Aorta (tissue), 5 donors: ENCODE data around the gene C1orf216. TPM values are rescaled to one million over a fixed set of nuclear protein-coding genes. Genes with fewer than 3 reads are reported as not detected.

Experiments
- ATAC-seq: fragments of 200-7000 bp; cut with Tn5 transposase; one replicate; pipeline ENCODE4 v1.9.1; 2022; ENCODE audit warnings: moderate library complexity; ENCODE audit not compliant: low FRiP score
- DNase-seq, 2 donors: peaks; one replicate each; pipeline ENCODE4 v3.0.0-alpha.2; 2020
- H3K27ac ChIP-seq, 2 donors: one replicate each; pipeline ENCODE4 v1.5.1; 2013; ENCODE audit warnings: low read length in 2 of 2, mild to moderate bottlenecking in 2 of 2, moderate library complexity in 2 of 2, control low read depth in 1 of 2, inconsistent platforms in 1 of 2, low read depth in 1 of 2
- H3K27me3 ChIP-seq, 2 donors: one replicate each; pipeline ENCODE4 v1.6.1; 2013; ENCODE audit warnings: control low read depth in 1 of 2, low read length in 1 of 2, mild to moderate bottlenecking in 1 of 2, moderate library complexity in 1 of 2; ENCODE audit not compliant: insufficient read depth in 2 of 2, control insufficient read depth in 1 of 2
- H3K36me3 ChIP-seq, 2 donors: one replicate each; pipeline ENCODE4 v1.6.1; 2013; ENCODE audit warnings: control low read depth in 1 of 2, low read length in 1 of 2, mild to moderate bottlenecking in 1 of 2; ENCODE audit not compliant: insufficient read depth in 2 of 2, control insufficient read depth in 1 of 2
- H3K4me1 ChIP-seq, 2 donors: one replicate each; pipeline ENCODE4 v1.6.1; 2013; ENCODE audit warnings: low read length in 2 of 2, control low read depth in 1 of 2, mild to moderate bottlenecking in 1 of 2, moderate library complexity in 1 of 2; ENCODE audit not compliant: insufficient read depth in 2 of 2, control insufficient read depth in 1 of 2
- H3K4me3 ChIP-seq, 2 donors: one replicate each; pipeline ENCODE4 v1.5.1; 2013; ENCODE audit warnings: low read length in 2 of 2, control low read depth in 1 of 2, mild to moderate bottlenecking in 1 of 2
- H3K9me3 ChIP-seq: one replicate; pipeline ENCODE4 v1.6.1; 2013; ENCODE audit warnings: mild to moderate bottlenecking, low read length; ENCODE audit not compliant: control insufficient read depth
- WGBS, 2 donors: extraction: QIAGEN DNeasy Blood & Tissue Kit; methylation state at CpG; one replicate each; pipeline ENCODE4 v1.1.7; 2013; 5-methylcytosine and 5-hydroxymethylcytosine counted together
- intact Hi-C, 2 donors: fragments of 100-400 bp; cut with DNase I; formaldehyde crosslinking; loops; one replicate each; pipeline versions ENCODE4 v1.14.2 to v1.15.0; 2022
- polyA plus RNA-seq, 2 donors: library from polyadenylated mRNA; stranded (reverse); fragments of 200-250 nt; gene quantifications; one replicate each; pipeline ENCODE4 v1.2.3, GENCODE V29; 2013
- total RNA-seq, 2 donors: library from RNA; stranded (reverse); fragmentation: NEBNext Ultra II Directional; extraction: Animal tissue kit (Norgen Biotek cat#: 25700); gene quantifications; one replicate each; pipeline ENCODE4 v1.2.1, GENCODE V29; 2021
- donor health status: healthy with polysubstance abuse.
- donor health status: Bipolar disorder and iron deficiency.
- donor health status: DM: no; HTN: no; CAD: no.
- donor health status: DM: no; HTN: no; CAD: no.
- donor health status: DM: yes; HTN: yes; CAD: no.

C1orf216 gene
- total and polyA plus RNA-seq, 4 donors, result 14.4 to 20.7 (median 19.2) TPM

DNA sequence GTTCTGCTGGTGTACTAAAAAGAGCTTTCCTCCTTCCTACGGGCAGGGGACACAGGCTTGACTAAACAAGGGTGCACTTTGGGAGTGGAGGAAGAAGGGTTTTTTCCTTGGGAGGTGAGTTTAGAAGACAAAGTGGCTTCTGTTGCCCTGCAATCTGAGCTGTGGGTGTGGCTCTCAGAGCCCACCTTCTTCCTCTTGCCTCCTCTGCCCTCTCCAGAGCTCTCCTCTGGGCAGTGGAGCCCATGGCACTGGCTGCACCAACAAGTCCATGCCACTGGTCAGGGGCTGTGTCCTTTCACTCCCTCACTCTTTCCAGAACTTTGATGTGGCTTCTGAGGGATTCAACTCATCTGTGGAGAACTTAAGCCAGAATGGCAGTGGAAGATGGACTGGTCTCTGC is 51.8 kb downstream of the C1orf216 start:
- no peaks in the 10 kb centered on the region for H3K4me1 ChIP-seq
- WGBS, 2 donors, result 34 to 50% methylated on average over 1 of the region's 1 CpG
- no peaks in the 10 kb centered on the region for H3K36me3 ChIP-seq
- H3K4me3 ChIP-seq, result no peak overlapping the region
- intact Hi-C loops, result no loop called here
- H3K27ac ChIP-seq, result no peak overlapping the region
- DNase-seq (no peak), ATAC-seq (no peak)
- H3K9me3 ChIP-seq, result no peaks in the 10 kb centered on the region
- H3K27me3 ChIP-seq, result no peaks in the 10 kb centered on the region

GRCh38 chr1:35666216-35666615 is 52.5 kb downstream of the C1orf216 start:
- no peak for ATAC-seq
- H3K27me3 ChIP-seq, result no peaks in the 10 kb centered on the region
- DNase-seq, result no peak
- no peaks in the 10 kb centered on the region for H3K36me3 ChIP-seq
- H3K27ac ChIP-seq, result no peak overlapping the region
- no peaks in the 10 kb centered on the region for H3K9me3 ChIP-seq
- intact Hi-C loops, result no loop called here
- WGBS, 2 donors, result 79 to 81% methylated on average over 2 of the region's 2 CpGs
- no peak overlapping the region for H3K4me3 ChIP-seq
- no peaks in the 10 kb centered on the region for H3K4me1 ChIP-seq

Other genes starting within 250 kb of the C1orf216 start
- 10 to 100 TPM; 46.0 to 58.6 TPM for gene KIAA0319L, start 161.5 kb downstream of the C1orf216 start, total RNA-seq
- 10 to 100 TPM in 1 of 2 donors, 1 to 10 TPM in 1; 8.3 to 29.1 TPM for gene KIAA0319L, start 161.5 kb downstream of the C1orf216 start, polyA plus RNA-seq
- gene NCDN, start 161.1 kb downstream of the C1orf216 start, total RNA-seq, result 10 to 100 TPM; 20.4 to 21.7 TPM
- gene NCDN, start 161.1 kb downstream of the C1orf216 start, polyA plus RNA-seq, result 10 to 100 TPM in 1 of 2 donors, 1 to 10 TPM in 1; 4.3 to 10.8 TPM
- gene TFAP2E, start 145.6 kb downstream of the C1orf216 start, total RNA-seq, result 1 to 10 TPM in 1 of 2 donors, under 1 TPM in 1; 0.71 to 1.0 TPM
- 1 to 10 TPM in 1 of 2 donors, not detected in 1; 1.1 TPM for gene TFAP2E, start 145.6 kb downstream of the C1orf216 start, polyA plus RNA-seq
- gene PSMB2, start 77.4 kb downstream of the C1orf216 start, total RNA-seq, result 10 to 100 TPM; 35.9 to 36.2 TPM
- 10 to 100 TPM; 27.7 to 38.3 TPM for gene PSMB2, start 77.4 kb downstream of the C1orf216 start, polyA plus RNA-seq
- gene CLSPN, start 51.1 kb upstream of the C1orf216 start, total RNA-seq, result 1 to 10 TPM in 1 of 2 donors, under 1 TPM in 1; 0.96 to 1.1 TPM
- not detected for gene CLSPN, start 51.1 kb upstream of the C1orf216 start, polyA plus RNA-seq
- 10 to 100 TPM; 27.3 to 39.9 TPM for gene AGO4, start 89.1 kb upstream of the C1orf216 start, total RNA-seq
- 1 to 10 TPM; 5.6 to 8.6 TPM for gene AGO4, start 89.1 kb upstream of the C1orf216 start, polyA plus RNA-seq
- gene AGO1, start 164.3 kb upstream of the C1orf216 start, total RNA-seq, result 10 to 100 TPM; 27.7 to 33.9 TPM
- 1 to 10 TPM; 4.3 to 4.4 TPM for gene AGO1, start 164.3 kb upstream of the C1orf216 start, polyA plus RNA-seq
- gene AGO3, start 212.2 kb upstream of the C1orf216 start, total RNA-seq, result 10 to 100 TPM; 48.1 to 50.4 TPM
- 1 to 10 TPM; 1.1 to 4.2 TPM for gene AGO3, start 212.2 kb upstream of the C1orf216 start, polyA plus RNA-seq